Left lung (tissue), 10 donors: Measurements from ENCODE around the gene SSC5D. TPM values are rescaled to one million over a fixed set of nuclear protein-coding genes. Genes with fewer than 3 reads are reported as not detected.

Experiments
- ATAC-seq: fragments of 200-7000 bp; cut with Tn5 transposase; one replicate; pipeline ENCODE4 v1.9.1; 2020; ENCODE audit warnings: moderate library complexity
- DNase-seq, 4 donors: peaks; one replicate each; pipeline ENCODE4 v3.0.0-alpha.2; 2013 to 2020
- H3K27ac ChIP-seq, 2 donors: fragments of 200-600 bp; sonication (generic) in 1 of 2; one replicate each; pipeline versions ENCODE4 v1.5.0 to v1.8.0; 2020 to 2021
- H3K27me3 ChIP-seq, 2 donors: fragments of 200-600 bp; sonication (generic) in 1 of 2; one replicate each; pipeline versions ENCODE4 v1.5.0 to v1.8.0; 2020 to 2021
- H3K36me3 ChIP-seq, 2 donors: fragments of 200-600 bp; sonication (generic) in 1 of 2; one replicate each; pipeline versions ENCODE4 v1.5.0 to v1.8.0; 2020 to 2021
- H3K4me1 ChIP-seq, 2 donors: fragments of 200-600 bp; one replicate each; pipeline ENCODE4 v1.8.0; 2021
- H3K4me3 ChIP-seq, 2 donors: fragments of 200-600 bp; sonication (generic) in 1 of 2; one replicate each; pipeline versions ENCODE4 v1.5.0 to v1.8.0; 2020 to 2021; ENCODE audit warnings: mild to moderate bottlenecking in 1 of 2
- H3K9me3 ChIP-seq, 2 donors: fragments of 200-600 bp; sonication (generic) in 1 of 2; one replicate each; pipeline versions ENCODE4 v1.5.0 to v1.8.0; 2020 to 2021
- intact Hi-C, 2 donors: fragments of 100-400 bp; cut with DNase I; formaldehyde crosslinking; loops; one replicate each; pipeline versions ENCODE4 v1.11.2 to v1.14.2; 2022
- polyA plus RNA-seq, 6 donors: library from polyadenylated mRNA; unstranded; fragments of 120-200 nt; gene quantifications; one replicate each; pipeline ENCODE4 v1.2.1, GENCODE V29; 2013; ENCODE audit not compliant: insufficient read length in 6 of 6
- total RNA-seq, 2 donors: library from RNA; stranded (reverse); fragmentation: NEBNext Ultra II Directional; extraction: Animal tissue kit (Norgen Biotek cat#: 25700); gene quantifications; one replicate each; pipeline ENCODE4 v1.2.1, GENCODE V29; 2021
- TF ChIP-seq, protein P1 (sequence below), 2 donors: fragments of 200-600 bp; sonication (generic) in 1 of 2; IDR thresholded peaks; one replicate each; pipeline versions ENCODE4 v1.5.0 to v1.8.0; 2021; ENCODE audit warnings: antibody characterized with exemption in 2 of 2
- donor health status: DM: no; HTN: yes; CAD: no.
- donor health status: DM: no; HTN: no; CAD: no.

SSC5D gene
- total and polyA plus RNA-seq, 8 donors, result 4.1 to 45.9 (median 8.0) TPM

GRCh38 chr19:55537741-55538111 lies 49.5 kb downstream of the SSC5D start:
- Histone ChIP-seq H3K4me1 (no peaks in the 10 kb centered on the region), H3K36me3 (no peaks in the 10 kb centered on the region), H3K27me3 (peaks cover 0 to 12% of the 10 kb centered on the region in 2 donors), H3K4me3 (no peak overlapping the region), H3K27ac (no peak overlapping the region), H3K9me3 (no peaks in the 10 kb centered on the region)
- TF ChIP-seq, protein P1, sequence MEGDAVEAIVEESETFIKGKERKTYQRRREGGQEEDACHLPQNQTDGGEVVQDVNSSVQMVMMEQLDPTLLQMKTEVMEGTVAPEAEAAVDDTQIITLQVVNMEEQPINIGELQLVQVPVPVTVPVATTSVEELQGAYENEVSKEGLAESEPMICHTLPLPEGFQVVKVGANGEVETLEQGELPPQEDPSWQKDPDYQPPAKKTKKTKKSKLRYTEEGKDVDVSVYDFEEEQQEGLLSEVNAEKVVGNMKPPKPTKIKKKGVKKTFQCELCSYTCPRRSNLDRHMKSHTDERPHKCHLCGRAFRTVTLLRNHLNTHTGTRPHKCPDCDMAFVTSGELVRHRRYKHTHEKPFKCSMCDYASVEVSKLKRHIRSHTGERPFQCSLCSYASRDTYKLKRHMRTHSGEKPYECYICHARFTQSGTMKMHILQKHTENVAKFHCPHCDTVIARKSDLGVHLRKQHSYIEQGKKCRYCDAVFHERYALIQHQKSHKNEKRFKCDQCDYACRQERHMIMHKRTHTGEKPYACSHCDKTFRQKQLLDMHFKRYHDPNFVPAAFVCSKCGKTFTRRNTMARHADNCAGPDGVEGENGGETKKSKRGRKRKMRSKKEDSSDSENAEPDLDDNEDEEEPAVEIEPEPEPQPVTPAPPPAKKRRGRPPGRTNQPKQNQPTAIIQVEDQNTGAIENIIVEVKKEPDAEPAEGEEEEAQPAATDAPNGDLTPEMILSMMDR (IDR thresholded peaks at IDR 0.05), result no peak
- intact Hi-C loops, result no loop called here
- ATAC-seq (no peak), DNase-seq (no peak)

- Histone ChIP-seq H3K4me1 (no peaks in the 10 kb centered on the region), H3K36me3 (no peaks in the 10 kb centered on the region), H3K9me3 (no peaks in the 10 kb centered on the region), H3K27ac (no peak overlapping the region), H3K4me3 (no peak overlapping the region), H3K27me3 (peaks cover 0 to 12% of the 10 kb centered on the region in 2 donors)
- TF ChIP-seq, protein P1 (IDR thresholded peaks at IDR 0.05), result no peak
- ATAC-seq, result no peak
- intact Hi-C loops, result no loop called here
- DNase-seq, result no peak
These were observed 49.9 kb downstream of the SSC5D start for GRCh38 chr19:55538132-55538531.

DNA sequence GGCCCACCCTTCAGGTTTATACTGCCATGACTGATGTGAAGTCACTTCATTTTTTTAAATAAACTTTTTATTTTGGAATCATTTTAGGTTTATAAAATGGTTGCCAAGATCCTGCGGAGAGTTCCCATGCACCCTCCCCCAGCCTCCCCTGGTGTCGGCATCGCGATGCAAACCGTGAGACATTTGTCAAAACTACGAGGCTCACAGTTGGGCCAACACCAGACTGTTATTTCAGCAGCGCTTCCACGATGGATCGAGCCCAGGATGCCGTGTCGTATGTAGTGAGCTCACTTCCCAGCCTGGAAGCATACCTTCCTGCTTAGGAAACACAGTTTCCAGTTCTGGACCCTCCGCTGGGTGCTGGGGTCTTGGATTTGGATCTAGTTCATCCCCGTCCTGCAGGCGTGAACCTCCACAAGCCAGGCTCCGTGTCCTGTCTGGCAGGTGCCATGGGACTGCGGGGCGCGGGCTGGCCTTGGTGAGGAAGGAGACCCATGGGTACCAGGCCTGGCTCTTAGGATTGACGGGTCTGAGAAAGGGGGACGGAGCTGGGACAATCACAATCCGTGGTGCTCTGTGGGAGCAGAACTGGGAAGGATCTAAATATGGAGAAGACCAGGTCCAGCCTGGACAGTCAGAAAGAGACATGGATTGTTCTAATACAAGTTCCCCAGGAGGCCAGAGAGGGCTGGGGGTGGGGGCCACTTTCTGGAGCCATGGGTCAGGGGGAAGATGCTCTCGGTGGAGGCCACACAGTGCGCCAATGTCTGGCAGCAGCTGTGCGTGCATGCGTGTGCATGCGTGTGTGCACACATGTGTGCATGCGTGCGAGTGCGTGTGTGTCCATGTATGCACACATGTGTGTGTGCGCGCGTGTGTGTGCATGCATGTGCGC lies 51.1 kb downstream of the SSC5D start:
- TF ChIP-seq, protein P1 (IDR thresholded peaks at IDR 0.05), result no peak
- Histone ChIP-seq H3K9me3 (no peaks in the 10 kb centered on the region), H3K4me3 (no peak overlapping the region), H3K4me1 (no peaks in the 10 kb centered on the region), H3K27me3 (peaks cover 0 to 16% of the 10 kb centered on the region in 2 donors), H3K27ac (no peak overlapping the region), H3K36me3 (no peaks in the 10 kb centered on the region)
- DNase-seq (no peak), ATAC-seq (no peak)
- intact Hi-C loops, result no loop called here

GRCh38 chr19:55540619-55541018 lies 52.4 kb downstream of the SSC5D start:
- intact Hi-C loops, result no loop called here

GRCh38 chr19:55541091-55541490 lies 52.9 kb downstream of the SSC5D start:
- no peak for DNase-seq
- ATAC-seq, result no peak
- TF ChIP-seq, protein P1 (IDR thresholded peaks at IDR 0.05), result no peak
- H3K27me3 ChIP-seq, result peaks cover 0 to 33% of the 10 kb centered on the region in 2 donors
- no peaks in the 10 kb centered on the region for H3K36me3 ChIP-seq
- H3K27ac ChIP-seq, result no peak overlapping the region
- H3K9me3 ChIP-seq, result no peaks in the 10 kb centered on the region
- no peak overlapping the region for H3K4me3 ChIP-seq
- intact Hi-C loops, result no loop called here
- H3K4me1 ChIP-seq, result peaks cover 0 to 6% of the 10 kb centered on the region in 2 donors

More at GRCh38 chr19:55540619-55541018, 52.4 kb downstream of the SSC5D start:
- TF ChIP-seq, protein P1 (IDR thresholded peaks at IDR 0.05), result no peak
- Histone ChIP-seq H3K27ac (no peak overlapping the region), H3K4me1 (peaks cover 0 to 3% of the 10 kb centered on the region in 2 donors), H3K27me3 (peaks cover 0 to 28% of the 10 kb centered on the region in 2 donors), H3K36me3 (no peaks in the 10 kb centered on the region), H3K4me3 (no peak overlapping the region), H3K9me3 (no peaks in the 10 kb centered on the region)
- ATAC-seq, result no peak
- no peak for DNase-seq
